Panc1 (cell line): ENCODE measurements around the gene EXOC8. TPM values are rescaled to one million over a fixed set of nuclear protein-coding genes. Genes with fewer than 3 reads are reported as not detected.

Experiments
- ATAC-seq: fragments of 200-7000 bp; cut with Tn5 transposase; 2 replicates; pipeline ENCODE4 v1.9.1; 2020; ENCODE audit warnings: mild to moderate bottlenecking, moderate library complexity
- BruUV-seq: library from RNA; stranded (reverse); fragments of 400-500 nt; replicated peaks from 2 replicates; lab custom pipeline; 2021; lab: Mats Ljungman, UMichigan
- CTCF ChIA-PET: fragments of 300-600 bp; sonication (Branson Sonifier 250); formaldehyde crosslinking; loops from one replicate; lab custom pipeline; 2022; ENCODE audit warnings: antibody characterized with exemption; lab: Charles Lee
- POLR2A ChIA-PET: fragments of 300-600 bp; sonication (Branson Sonifier 250); formaldehyde crosslinking; loops from one replicate; lab custom pipeline; 2022; ENCODE audit warnings: antibody characterized with exemption; lab: Charles Lee
- DNase-seq: peaks from one replicate; pipeline ENCODE4 v3.0.0-alpha.2; 2010; ENCODE audit warnings: low read depth, low spot score
- H3K27ac ChIP-seq: 2 replicates; pipeline ENCODE4 v1.5.1; 2011; ENCODE audit warnings: mild to moderate bottlenecking, low read length, inconsistent platforms
- H3K27me3 ChIP-seq: fragments of 200-500 bp; sonication (Bioruptor generic); 2 replicates; pipeline ENCODE4 v1.6.0; 2014; ENCODE audit warnings: low read length, inconsistent platforms; ENCODE audit not compliant: control insufficient read depth, insufficient read depth
- H3K36me3 ChIP-seq: fragments of 200-500 bp; sonication (Bioruptor generic); 2 replicates; pipeline ENCODE4 v1.5.1; 2014; ENCODE audit warnings: inconsistent platforms, mild to moderate bottlenecking, low read length, moderate library complexity; ENCODE audit not compliant: control insufficient read depth, insufficient read depth
- H3K4me1 ChIP-seq: 2 replicates; pipeline ENCODE4 v1.5.1; 2011; ENCODE audit warnings: inconsistent platforms, mild to moderate bottlenecking, low read length, moderate library complexity; ENCODE audit not compliant: control insufficient read depth, insufficient read depth
- H3K4me3 ChIP-seq, 2 experiments: 2 replicates each; pipeline ENCODE4 v1.5.1; 2011 to 2012; ENCODE audit warnings: low read depth in 2 of 2, low read length in 2 of 2, mild to moderate bottlenecking in 2 of 2, inconsistent platforms in 1 of 2, moderate library complexity in 1 of 2
- H3K9me3 ChIP-seq: fragments of 200-500 bp; sonication (Bioruptor generic); 2 replicates; pipeline ENCODE4 v1.5.1; 2014; ENCODE audit warnings: low read depth, mild to moderate bottlenecking, inconsistent platforms, low read length, moderate library complexity; ENCODE audit not compliant: control insufficient read depth, insufficient read depth
- CTCF ChIP-seq: fragments of 450-650 bp; IDR thresholded peaks from 2 replicates; pipeline ENCODE4 v1.5.1; 2017; ENCODE audit warnings: mild to moderate bottlenecking
- POLR2AphosphoS5 ChIP-seq: IDR thresholded peaks from 2 replicates; pipeline ENCODE4 v1.6.1; 2012; ENCODE audit warnings: mild to moderate bottlenecking, low read depth, low read length, moderate library complexity
- SIN3A ChIP-seq: IDR thresholded peaks from 2 replicates; pipeline ENCODE4 v1.6.1; 2012; ENCODE audit warnings: low read depth, mild to moderate bottlenecking, low read length, moderate library complexity, borderline replicate concordance; ENCODE audit not compliant: insufficient read depth
- TCF7L2 ChIP-seq: IDR thresholded peaks from 2 replicates; pipeline ENCODE4 v1.6.1; 2011; ENCODE audit warnings: mild to moderate bottlenecking, low read depth, low read length, inconsistent platforms
- in situ Hi-C: cut with HindIII; loops from 2 replicates; pipeline ENCODE4 v1.10.0; 2016; ENCODE audit warnings: low sequenced_read_pairs, low pct_unique_long_range_greater_than_20kb
- intact Hi-C: fragments of 100-400 bp; cut with micrococcal nuclease; formaldehyde crosslinking; loops from one replicate; pipeline ENCODE4 v1.10.0; 2022; ENCODE audit not compliant: unreplicated experiment
- total RNA-seq: library from RNA; stranded (reverse); gene quantifications from one replicate; pipeline ENCODE4 v1.2.1, GENCODE V29; 2021; ENCODE audit not compliant: unreplicated experiment
- TF ChIP-seq, protein P1 (sequence below), 2 experiments: IDR thresholded peaks; 2 replicates each; pipeline ENCODE4 v1.6.1; 2011 to 2012; ENCODE audit warnings: low read depth in 2 of 2, control low read depth in 1 of 2, low read length in 1 of 2, mild to moderate bottlenecking in 1 of 2, moderate library complexity in 1 of 2; ENCODE audit not compliant: insufficient read depth in 1 of 2

The EXOC8 gene
- total RNA-seq, 1 experiment from 2014 or later = 14.0 TPM

- intact Hi-C loops (no loop called here), in situ Hi-C loops (no loop called here)
- CTCF ChIA-PET = interaction anchor here (1.5 kb wide), 1 partner anchor 24 kb away, joined by 3 read pairs; the partner anchor contains the start of genes EXOC8 and SPRTN
- Histone ChIP-seq H3K4me3 (no peak overlapping the region), H3K36me3 (no peaks in the 10 kb centered on the region), H3K27me3 (no peaks in the 10 kb centered on the region), H3K27ac (no peak overlapping the region), H3K9me3 (no peaks in the 10 kb centered on the region), H3K4me1 (no peaks in the 10 kb centered on the region)
- POLR2A ChIA-PET = no interaction called here
- TF ChIP-seq, protein P1, sequence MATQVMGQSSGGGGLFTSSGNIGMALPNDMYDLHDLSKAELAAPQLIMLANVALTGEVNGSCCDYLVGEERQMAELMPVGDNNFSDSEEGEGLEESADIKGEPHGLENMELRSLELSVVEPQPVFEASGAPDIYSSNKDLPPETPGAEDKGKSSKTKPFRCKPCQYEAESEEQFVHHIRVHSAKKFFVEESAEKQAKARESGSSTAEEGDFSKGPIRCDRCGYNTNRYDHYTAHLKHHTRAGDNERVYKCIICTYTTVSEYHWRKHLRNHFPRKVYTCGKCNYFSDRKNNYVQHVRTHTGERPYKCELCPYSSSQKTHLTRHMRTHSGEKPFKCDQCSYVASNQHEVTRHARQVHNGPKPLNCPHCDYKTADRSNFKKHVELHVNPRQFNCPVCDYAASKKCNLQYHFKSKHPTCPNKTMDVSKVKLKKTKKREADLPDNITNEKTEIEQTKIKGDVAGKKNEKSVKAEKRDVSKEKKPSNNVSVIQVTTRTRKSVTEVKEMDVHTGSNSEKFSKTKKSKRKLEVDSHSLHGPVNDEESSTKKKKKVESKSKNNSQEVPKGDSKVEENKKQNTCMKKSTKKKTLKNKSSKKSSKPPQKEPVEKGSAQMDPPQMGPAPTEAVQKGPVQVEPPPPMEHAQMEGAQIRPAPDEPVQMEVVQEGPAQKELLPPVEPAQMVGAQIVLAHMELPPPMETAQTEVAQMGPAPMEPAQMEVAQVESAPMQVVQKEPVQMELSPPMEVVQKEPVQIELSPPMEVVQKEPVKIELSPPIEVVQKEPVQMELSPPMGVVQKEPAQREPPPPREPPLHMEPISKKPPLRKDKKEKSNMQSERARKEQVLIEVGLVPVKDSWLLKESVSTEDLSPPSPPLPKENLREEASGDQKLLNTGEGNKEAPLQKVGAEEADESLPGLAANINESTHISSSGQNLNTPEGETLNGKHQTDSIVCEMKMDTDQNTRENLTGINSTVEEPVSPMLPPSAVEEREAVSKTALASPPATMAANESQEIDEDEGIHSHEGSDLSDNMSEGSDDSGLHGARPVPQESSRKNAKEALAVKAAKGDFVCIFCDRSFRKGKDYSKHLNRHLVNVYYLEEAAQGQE (IDR thresholded peaks at IDR 0.05; ENCODE audit: insufficient read depth in 1 of 2, low read depth in 2 of 2, low read length in 1 of 2) = no peak
- TF ChIP-seq SIN3A (no peak), CTCF (no peak), POLR2AphosphoS5 (no peak)
- no peak for ATAC-seq
- no TSS peak for BruUV-seq
- DNase-seq = no peak
Measured at GRCh38 chr1:231313661-231314060, 24.0 kb downstream of the EXOC8 start.

- intact Hi-C loops = no loop called here
- no peak for DNase-seq
- Histone ChIP-seq H3K27ac (no peak overlapping the region), H3K27me3 (no peaks in the 10 kb centered on the region), H3K4me3 (no peak overlapping the region), H3K9me3 (no peaks in the 10 kb centered on the region), H3K36me3 (no peaks in the 10 kb centered on the region), H3K4me1 (no peaks in the 10 kb centered on the region)
- ChIA-PET CTCF (no interaction called here), POLR2A (no interaction called here)
- no peak for ATAC-seq
- TF ChIP-seq POLR2AphosphoS5 = no peak
- no peak for TF ChIP-seq TCF7L2
- TF ChIP-seq CTCF = no peak
- TF ChIP-seq SIN3A = no peak
- TF ChIP-seq, protein P1 (IDR thresholded peaks at IDR 0.05; ENCODE audit: insufficient read depth in 1 of 2, low read depth in 2 of 2, low read length in 1 of 2) = no peak
- in situ Hi-C loops = no loop called here
- BruUV-seq = no TSS peak
Measured at GRCh38 chr1:231312432-231312788, 25.2 kb downstream of the EXOC8 start.
